HG03025 (cell line): ENCODE measurements around the gene FANCE.
A peak's percentile ranks its signal among the peaks of the same experiment; 100 is the strongest.

ENCODE experiments used
- ATAC-seq: cut with Tn5 transposase; IDR thresholded peaks from one replicate; pipeline ENCODE4 v1.9.1; 2021; ENCODE audit warnings: mild to moderate bottlenecking, moderate library complexity; ENCODE audit not compliant: unreplicated experiment, low FRiP score

The FANCE gene

DNA sequence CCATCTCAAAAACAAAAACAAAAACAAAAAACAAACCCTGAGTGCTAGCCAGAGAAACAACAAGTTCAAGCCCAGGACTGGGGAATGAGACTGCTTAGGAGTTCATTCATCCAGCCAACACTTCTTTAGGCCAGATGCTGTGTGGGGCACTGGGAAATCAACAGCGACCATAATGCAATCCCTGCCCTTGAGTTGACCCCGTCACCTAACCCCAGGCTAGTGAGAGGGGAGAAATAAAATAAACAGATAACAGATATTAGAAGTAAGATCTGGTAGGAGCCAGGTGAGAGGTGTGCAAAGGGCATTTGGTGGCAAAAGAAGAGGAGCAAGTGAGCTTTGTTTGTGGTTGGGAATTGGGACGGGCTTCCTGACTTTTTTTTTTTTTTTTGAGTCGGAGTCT, 11.2 kb downstream of the FANCE start:
- ATAC-seq, result no peak

DNA sequence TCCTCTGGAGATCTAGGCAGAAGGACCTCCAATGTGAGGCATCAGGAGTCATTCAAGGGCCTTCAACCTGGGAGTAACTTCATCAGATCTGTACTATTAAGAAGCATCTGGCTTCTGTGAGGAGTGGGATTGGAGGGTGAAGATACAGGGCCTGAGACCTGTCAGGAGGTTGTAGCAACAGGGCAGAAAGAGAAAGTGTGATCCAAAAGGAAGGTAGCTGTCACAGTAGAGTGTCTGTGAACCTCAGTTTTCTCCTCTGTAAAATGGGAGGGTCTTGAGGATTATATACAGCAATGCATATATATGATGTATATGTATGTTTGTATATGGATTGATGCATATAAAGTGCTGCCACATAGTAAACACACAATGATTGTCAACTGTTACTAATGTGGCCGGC, 13.5 kb downstream of the FANCE start:
- no peak for ATAC-seq

DNA sequence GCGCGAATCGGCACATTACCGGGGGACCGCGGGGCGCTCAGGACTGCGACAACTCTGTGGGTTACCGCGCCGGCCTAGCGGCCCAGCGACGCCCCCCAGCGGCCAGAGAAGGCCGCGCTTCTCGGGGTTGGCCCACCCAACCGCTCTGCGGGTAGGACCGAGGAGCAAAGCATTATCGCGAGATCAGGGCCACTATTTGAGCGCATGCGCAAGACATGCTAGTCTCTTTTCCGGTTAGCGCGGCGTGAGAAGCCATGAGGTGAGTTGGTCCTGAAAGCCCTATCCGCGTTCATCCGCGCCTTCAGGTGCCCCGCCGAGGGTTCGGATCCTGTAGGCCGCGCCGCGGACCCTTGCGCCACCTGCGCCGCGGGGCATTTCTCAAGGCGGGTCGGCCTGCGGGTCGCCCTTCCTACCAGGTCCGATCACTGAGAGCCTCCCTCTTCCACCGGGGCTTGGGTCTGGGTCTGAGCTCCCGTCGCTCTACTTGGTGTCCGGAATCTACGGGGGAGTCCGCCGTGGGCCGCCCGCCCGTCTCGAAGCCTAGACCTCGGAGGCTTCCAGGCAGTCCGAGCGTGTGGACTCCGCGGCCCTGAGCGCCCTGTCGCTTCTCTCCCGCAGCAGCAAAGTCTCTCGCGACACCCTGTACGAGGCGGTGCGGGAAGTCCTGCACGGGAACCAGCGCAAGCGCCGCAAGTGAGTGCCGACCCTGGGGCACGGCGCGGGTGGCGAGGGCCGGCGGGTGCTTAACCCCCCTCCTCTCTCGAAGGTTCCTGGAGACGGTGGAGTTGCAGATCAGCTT, 16.2 kb downstream of the FANCE start, which contains the start of gene RPL10A:
Gene RPL10A (plus strand): TSS at position 221 of the 799 bp plus-strand sequence. CDS start 34 bp downstream, at position 255.
- peak; percentile 63 for ATAC-seq

DNA sequence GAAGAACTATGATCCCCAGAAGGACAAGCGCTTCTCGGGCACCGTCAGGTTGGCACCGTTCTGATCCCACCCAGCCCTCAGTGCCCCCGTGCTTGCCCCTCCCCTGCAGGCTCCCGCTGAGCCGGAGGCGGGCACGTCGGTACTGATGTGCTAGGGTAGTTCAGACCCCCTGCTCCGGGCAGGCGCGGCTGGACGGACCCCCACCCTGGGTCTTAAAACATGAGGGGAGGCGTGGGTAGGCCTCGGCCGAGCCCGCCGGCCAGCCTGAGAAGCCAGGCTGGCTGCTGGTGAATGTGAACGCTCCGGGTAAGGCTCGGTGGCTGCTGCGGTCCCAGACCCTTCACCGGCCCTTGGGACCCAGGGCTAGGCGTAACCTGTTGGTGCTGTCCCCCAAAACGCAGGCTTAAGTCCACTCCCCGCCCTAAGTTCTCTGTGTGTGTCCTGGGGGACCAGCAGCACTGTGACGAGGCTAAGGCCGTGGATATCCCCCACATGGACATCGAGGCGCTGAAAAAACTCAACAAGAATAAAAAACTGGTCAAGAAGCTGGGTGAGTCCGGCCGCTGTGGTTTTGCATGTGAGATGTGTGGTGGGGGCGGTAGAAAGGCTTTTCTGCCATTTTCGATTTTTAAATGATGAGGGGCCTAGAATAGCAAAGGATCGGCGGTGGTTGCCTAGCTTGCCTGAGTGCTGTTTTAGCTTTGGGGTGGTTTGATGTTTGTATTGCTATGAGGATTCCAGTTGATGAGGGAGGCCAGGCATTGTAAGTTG, 17.0 kb downstream of the FANCE start:
- ATAC-seq, result peak; percentile 11

DNA sequence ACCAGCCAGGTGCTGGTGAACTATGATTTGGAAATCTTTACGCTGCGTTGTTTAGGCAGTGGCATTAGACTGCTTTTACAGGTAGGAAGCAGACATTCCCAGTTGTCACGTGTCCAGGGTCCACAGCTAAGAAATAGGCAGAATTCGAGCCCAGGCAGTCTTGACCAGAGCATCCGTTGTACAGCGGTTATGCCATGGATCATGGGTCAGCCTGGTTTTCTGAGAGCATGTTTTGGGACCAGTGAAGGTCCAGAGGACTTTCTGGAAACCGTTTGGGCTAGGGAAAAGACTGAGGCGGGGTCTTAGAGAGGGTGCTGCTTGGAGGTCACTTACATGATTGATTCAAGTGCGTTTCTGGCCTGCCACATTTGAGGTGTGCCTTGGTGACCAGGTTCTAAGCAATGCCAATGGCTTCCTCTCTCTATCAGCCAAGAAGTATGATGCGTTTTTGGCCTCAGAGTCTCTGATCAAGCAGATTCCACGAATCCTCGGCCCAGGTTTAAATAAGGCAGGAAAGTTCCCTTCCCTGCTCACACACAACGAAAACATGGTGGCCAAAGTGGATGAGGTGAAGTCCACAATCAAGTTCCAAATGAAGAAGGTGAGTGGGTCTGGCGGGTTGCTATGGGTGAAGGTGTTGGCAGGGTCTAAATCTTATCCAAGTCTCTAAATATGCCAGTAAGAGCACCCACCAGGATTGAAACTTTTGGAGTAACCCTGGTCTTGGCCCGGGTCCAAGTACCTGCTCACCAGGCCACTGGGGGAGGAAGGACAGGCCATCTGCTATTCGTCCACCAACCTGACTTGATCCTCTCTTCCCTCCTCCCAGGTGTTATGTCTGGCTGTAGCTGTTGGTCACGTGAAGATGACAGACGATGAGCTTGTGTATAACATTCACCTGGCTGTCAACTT, 17.9 kb downstream of the FANCE start:
- ATAC-seq, result no peak

DNA sequence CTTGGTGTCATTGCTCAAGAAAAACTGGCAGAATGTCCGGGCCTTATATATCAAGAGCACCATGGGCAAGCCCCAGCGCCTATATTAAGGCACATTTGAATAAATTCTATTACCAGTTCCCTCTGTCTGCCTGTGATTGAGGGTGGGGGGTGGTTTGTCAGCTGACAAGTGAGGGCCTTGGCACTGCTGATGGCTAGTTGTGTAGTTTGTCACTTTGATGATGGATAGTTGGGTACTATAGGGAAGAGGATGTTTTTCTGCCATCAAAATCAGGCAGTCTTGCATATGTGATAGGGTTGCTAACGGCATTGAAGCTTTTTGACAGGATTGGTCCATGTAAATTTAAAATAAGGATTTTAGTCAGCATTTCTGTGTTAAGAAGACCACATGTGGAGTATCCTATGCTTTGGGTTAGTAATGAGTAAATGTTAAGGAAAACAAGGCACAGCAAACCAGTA, 18.6 kb downstream of the FANCE start:
- no peak for ATAC-seq

DNA sequence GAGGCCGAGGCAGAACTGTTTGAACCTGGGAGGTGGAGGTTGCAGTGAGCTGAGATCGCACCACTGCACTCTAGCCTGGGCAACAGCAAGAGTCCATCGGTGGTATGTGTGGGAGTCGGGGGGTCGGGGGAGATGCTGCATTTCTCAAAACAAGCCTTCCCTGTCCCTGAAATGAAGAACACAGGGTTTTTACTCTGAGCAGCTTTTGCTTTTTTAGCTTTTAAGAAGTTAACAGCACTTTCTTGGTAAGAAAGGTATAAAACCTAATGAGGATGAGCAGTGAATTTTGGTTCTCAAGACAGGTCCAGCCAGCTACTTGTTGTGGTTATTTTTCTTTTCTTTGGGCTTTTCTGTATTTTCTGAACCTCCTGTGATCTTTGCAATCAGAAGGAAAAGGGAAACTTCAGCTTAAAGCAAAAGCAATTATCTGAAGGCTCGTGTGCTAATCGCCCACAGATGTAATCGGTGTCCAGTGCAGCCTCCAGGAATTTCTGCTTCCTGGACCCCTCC, 19.8 kb downstream of the FANCE start:
- no peak for ATAC-seq

DNA sequence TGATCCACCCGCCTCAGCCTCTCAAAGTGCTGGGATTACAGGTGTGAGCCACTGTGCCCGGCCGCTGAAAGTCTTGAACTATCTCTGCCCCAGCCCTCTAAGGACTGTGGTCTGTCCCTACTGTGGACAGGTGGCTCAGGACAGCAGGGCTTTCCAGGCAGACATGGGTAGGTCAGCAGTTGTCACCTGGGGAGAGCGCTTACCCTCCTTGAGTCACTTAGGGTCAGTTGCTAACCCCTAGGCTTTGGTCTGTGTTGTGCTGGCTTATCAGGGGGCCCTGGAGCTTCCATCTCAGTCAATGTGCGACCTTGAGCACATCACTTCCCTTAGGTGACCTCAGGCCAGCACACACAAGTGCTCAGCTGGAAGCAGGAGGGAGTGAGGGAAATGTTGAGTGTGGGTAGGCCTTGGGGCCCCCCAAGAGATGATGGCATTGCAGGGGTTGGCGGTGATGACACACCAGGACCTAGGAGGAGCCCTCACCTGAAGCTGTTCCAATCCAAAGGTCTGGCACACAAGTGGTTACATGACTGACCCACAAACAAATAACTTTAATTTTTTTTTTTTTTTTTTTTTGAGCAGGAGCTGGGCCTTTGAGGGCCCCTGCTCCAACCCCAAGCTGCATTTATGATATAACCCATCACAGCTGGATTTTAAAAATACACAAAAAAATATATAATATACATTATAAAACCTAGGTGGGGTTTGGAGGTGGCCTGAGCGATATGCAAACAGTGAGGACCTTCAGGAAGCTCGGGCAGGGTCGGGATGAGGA, 21.1 kb downstream of the FANCE start:
- ATAC-seq, result no peak

DNA sequence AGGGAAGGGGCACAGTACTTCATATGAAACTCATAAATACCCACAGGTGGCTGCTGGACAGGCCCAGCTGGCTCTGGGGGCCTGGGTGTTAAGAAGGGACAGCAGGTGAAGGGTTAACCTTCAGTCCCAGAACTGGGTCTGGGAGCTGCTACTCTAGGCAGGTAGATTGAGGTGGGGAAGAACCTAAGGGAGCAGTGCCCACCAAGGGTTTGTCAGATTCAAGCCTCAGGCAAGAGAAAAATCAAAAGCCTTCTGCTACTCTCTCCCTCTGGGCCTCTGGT, 21.7 kb downstream of the FANCE start:
- ATAC-seq, result no peak

DNA sequence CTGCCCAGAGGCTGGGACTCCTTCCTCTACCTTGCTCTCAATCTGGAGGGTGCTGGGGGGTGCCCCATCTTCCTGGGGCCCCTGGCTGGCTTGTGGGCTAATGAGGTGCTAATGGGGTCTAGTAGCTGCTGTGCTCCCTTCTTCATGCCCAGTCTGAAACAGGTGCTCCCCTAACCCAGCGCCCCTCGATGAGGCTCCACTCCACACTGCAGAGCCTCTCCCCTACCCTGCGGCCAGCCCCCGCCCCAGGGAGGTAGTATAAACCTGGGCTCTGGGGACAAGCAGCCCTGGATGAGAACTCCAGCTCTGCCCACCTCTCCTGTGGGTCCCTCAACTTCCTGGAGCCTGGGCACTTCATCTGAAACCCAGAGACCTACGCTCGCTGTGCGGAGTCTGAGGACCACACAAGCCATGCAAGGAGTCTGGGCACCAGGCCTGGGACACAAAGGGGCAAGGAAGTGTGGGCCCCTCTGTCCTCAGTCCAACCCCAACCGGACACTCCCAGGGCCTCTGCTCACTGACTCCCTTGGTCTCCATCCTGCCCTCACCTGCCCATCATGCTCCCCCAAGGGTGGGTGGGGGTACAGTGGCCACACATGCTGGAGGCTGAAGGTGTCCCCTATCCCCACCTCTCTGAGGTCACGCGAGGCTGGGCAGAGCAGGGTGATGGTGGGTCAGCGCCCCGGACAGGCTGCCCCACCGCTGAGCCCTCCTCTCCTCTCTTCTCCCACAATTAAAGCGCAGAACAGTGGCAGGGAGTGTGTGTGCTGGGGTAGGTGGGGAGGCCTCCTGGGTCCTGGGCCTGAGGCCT, 22.2 kb downstream of the FANCE start:
- no peak for ATAC-seq

DNA sequence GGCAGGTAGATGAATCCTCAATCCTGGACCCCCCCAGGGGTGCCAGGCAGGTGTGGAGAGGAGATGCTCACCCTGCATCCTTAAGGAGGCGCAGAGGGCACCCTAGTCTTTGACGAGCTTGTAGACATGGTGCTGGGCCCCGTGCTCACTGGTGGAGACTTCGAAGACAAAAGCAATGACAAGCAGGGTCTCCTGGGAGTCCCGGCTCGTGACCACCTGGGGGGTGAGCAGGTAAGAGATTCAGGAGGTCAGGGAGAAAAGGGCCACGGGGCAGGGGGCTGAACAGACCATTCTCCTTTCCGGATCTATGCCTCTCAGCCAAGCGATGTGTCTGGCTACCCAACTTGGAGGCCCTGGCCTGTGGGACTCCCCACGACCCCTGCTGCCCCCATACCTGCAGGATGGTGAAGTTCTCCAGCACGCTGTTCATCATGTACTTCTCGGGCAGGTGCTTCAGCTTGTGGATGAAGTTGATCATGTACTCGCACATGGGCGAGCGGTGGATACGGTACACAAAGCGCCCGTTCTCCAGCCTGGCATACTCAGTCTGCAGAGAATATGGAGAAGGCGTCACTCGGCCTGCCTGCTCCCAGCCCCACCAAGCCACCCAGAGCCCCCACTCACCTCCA, 22.9 kb downstream of the FANCE start:
- ATAC-seq, result no peak

DNA sequence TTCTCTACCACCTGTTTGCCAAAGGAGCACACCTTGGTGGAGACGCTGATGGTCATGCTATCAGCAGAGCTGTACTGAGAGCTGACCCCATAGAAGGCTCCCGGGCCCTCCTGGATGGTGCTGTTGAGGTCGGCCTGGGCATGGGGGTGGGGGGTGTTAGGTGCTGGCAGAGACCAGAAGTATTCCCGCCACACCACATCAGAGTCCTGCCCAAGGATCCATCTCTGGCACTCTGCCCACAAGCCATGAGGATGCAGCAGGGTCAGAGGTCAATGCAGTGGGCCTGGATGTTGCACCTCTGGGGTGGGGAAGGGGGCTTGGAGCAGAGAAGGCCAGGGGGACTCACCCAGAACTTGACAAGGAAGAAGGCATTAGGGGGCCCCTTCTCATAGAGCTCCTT, 23.4 kb downstream of the FANCE start:
- ATAC-seq, result no peak

DNA sequence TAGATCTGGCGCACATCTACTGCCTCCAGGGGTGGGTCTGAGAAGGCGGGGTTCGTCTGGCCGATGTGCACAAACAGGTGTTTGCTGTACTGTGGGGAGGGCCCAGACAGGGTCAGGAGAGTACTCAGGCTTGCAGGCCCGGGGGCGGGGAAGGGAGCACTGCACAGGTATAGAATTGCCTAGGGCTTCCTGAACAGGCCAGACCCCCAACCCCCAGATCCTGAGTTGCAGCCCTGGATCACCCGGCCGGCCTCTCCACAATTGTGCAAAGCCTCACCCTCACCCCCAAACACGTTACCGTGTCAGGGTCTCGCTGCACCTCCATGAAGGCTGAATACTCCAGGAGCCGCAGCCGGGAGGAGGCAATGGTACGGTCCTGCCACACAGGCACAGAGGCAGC, 23.9 kb downstream of the FANCE start:
- ATAC-seq, result no peak

DNA sequence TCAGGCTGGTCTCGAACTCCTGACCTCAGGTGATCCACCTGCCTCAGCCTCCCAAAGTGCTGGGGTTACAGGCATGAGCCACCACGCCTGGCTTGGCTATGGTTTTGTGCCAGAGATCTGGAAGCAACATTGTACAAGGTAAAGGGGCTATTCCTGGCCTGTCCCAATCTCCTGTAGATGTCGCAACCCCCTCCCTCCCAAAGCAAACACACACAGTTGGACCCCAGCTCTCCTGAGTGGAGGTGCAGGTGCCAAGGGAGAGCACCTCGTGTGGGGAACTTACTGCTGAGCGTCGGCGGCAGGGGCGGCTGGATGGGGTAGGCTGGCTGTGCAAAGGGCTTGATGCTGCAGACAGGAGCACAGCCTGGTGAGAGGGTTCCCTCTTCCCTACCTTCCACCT, 24.9 kb downstream of the FANCE start:
- no peak for ATAC-seq

DNA sequence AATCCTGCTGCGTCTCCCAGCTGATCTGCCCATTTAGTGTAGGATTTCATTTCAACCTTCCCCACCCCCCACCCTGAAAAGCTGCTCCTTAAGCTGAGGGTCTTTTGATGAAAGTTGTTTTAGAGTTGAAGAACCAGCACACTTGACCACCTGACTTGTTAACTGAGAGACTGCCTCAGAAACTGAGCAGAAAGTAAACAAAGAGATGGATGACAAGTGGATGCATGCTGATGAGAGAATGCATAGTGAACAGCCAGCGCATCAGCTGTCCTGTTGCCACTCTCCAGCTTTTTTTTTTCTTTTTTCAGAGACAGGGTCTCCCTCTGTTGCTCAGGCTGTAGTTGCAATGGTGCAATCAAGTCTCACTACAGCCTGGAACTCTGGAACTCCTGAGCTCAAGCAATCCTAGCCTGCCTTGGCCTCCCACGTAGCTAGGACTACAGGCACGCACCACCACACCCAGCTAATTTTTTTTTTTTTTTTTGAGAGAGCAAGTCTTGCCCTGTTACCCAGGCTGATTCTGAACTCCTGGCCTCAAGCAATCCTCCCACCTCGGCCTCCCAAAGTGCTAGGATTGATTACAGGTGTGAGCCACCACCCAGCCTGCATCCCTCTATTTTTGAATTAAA, 25.5 kb downstream of the FANCE start:
- no peak for ATAC-seq

DNA sequence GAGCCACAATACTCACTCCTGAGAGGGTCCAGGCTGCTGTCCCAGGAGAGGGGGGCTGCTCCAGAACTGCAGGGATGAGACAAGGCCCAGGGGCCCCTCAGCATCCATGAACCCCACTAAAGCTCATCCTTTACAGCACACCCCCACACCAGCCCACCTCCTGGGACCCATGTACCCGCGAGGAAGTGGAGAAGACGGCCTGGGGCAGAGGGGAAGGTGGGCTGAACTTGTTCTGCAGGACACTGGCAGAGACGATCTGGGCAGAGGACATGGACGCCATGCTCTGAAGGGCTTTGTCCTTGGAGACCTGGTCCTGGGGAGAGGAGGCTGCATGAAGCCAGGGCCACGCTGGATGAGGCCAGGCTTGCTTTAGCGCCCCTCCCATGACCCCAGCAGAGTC, 26.1 kb downstream of the FANCE start:
- no peak for ATAC-seq

DNA sequence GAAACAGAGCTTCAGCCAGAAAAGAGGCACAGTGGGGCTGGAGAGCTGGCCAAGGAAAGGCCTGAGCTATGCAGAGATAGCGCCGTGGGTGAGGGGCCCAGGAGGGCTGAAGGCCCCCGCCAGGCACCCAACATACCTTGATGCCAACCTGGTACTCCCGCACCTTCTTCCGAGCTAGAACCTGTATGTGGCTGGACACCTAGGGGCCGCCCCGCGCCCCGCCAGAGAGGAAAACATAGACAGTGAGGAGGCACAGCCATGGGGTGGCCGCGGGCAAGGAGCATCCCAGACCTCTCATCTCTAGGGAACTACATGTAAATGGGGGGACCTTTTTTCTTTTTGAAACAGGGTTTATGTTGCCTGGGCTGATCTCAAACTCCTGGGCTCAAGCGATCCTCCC, 28.0 kb downstream of the FANCE start:
- ATAC-seq, result no peak

DNA sequence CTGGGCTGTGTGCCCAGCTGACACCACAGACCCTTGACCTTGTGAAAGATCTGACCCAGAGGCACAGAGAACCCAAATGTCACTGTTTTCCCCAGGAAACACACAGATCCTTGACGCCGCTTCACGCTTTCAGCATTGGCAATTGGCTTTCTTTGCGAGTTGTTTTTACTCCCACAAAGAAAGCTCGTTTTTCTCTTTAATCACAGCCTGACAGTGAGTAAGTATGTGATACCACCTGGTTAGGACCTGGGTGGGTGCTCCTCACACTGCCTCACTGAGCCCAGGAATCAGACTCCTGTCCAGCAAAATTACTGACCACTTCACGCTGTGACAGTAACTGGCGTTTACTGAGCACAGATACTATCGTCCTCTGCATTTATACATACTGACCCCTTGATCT, 29.1 kb downstream of the FANCE start:
- no peak for ATAC-seq
